DOHH2 (cell line): ENCODE data around the gene KPNA1.
A peak's percentile ranks its signal among the peaks of the same experiment; 100 is the strongest.

Experiments used
- H3F3A ChIP-seq: fragments of 200-600 bp; sonication (generic), shearing (Covaris generic); 2 replicates; pipeline ENCODE4 v1.6.0; 2016; ENCODE audit warnings: antibody characterized with exemption, mild to moderate bottlenecking; ENCODE audit not compliant: control insufficient read depth, insufficient read depth
- H3K27ac ChIP-seq: fragments of 200-600 bp; sonication (generic); 2 replicates; pipeline ENCODE4 v1.5.1; 2014; ENCODE audit warnings: low read depth, mild to moderate bottlenecking, low read length, moderate library complexity
- H3K27me3 ChIP-seq: fragments of 200-600 bp; sonication (generic); 2 replicates; pipeline ENCODE4 v1.6.1; 2014; ENCODE audit warnings: mild to moderate bottlenecking, low read length, mixed read lengths; ENCODE audit not compliant: control insufficient read depth
- H3K36me3 ChIP-seq: fragments of 200-600 bp; sonication (generic); 2 replicates; pipeline ENCODE4 v1.6.1; 2014; ENCODE audit warnings: mild to moderate bottlenecking, low read length, moderate library complexity, mixed read lengths; ENCODE audit not compliant: control insufficient read depth
- H3K4me1 ChIP-seq: fragments of 200-600 bp; sonication (generic); 2 replicates; pipeline ENCODE4 v1.6.1; 2014; ENCODE audit warnings: mild to moderate bottlenecking, low read length, mixed read lengths; ENCODE audit not compliant: control insufficient read depth
- H3K4me2 ChIP-seq: fragments of 200-600 bp; sonication (generic); 2 replicates; pipeline ENCODE4 v1.6.0; 2014; ENCODE audit warnings: mild to moderate bottlenecking, low read length, moderate library complexity
- H3K4me3 ChIP-seq: fragments of 200-600 bp; sonication (generic); 2 replicates; pipeline ENCODE4 v1.5.1; 2014; ENCODE audit warnings: mild to moderate bottlenecking, low read length, mixed read lengths
- H3K79me2 ChIP-seq: fragments of 200-600 bp; sonication (generic); 2 replicates; pipeline ENCODE4 v1.6.1; 2014; ENCODE audit warnings: mild to moderate bottlenecking, low read length, mixed read lengths; ENCODE audit not compliant: control insufficient read depth
- H3K9me2 ChIP-seq: fragments of 200-600 bp; sonication (generic); replicated peaks from 2 replicates; pipeline ENCODE4 v1.6.1; 2014; ENCODE audit warnings: mild to moderate bottlenecking, low read length, mixed read lengths; ENCODE audit not compliant: control insufficient read depth
- H3K9me3 ChIP-seq: fragments of 200-600 bp; sonication (generic); 2 replicates; pipeline ENCODE4 v1.6.1; 2014; ENCODE audit warnings: antibody characterized with exemption, low read length, mixed read lengths; ENCODE audit not compliant: control insufficient read depth, insufficient read depth
- H4K20me1 ChIP-seq: fragments of 200-600 bp; sonication (generic); 2 replicates; pipeline ENCODE4 v1.6.0; 2014; ENCODE audit warnings: low read depth, mild to moderate bottlenecking, antibody characterized with exemption, low read length, moderate library complexity; ENCODE audit not compliant: control insufficient read depth, insufficient read depth
- CTCF ChIP-seq: fragments of 200-600 bp; sonication (generic); IDR thresholded peaks from one replicate; pipeline ENCODE4 v1.5.1; 2014; ENCODE audit warnings: antibody characterized with exemption, mild to moderate bottlenecking, low read depth, low read length; ENCODE audit not compliant: poor library complexity, severe bottlenecking
- EZH2phosphoT487 ChIP-seq: fragments of 200-600 bp; sonication (generic); IDR thresholded peaks from 2 replicates; pipeline ENCODE4 v1.6.1; 2017; ENCODE audit warnings: borderline replicate concordance, mild to moderate bottlenecking, antibody characterized with exemption, low read length, moderate library complexity, mixed read lengths

KPNA1 gene

DNA sequence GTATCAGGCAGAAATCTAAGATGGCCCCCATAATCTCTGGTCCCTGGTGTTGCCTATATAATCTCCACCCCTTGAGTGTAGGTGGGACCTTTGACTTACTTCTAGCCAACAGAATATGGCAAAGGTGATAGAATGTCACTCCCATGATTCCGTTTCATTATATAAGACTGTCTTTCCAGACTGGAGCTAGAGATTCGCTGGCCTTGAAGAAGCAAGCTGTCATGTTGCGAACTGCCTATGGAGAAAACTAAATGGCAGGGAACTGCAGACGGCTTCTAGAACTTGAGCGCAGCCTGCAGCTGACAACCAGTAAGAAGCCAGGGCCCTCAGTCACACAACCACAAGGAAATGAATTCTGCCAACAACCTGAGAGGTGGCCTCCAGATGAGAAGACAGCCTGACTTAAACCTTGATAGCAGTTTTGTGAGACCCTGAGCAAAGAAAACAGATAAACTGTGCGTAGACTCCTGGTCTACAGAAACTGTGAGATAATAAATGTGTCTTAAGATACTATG lies 2.2 kb upstream of the KPNA1 start:
- H3K27ac ChIP-seq: no peak overlapping the region
- TF ChIP-seq EZH2phosphoT487: no peak
- no peak for TF ChIP-seq CTCF
- peaks cover 28% of the 10 kb centered on the region for H3K79me2 ChIP-seq

DNA sequence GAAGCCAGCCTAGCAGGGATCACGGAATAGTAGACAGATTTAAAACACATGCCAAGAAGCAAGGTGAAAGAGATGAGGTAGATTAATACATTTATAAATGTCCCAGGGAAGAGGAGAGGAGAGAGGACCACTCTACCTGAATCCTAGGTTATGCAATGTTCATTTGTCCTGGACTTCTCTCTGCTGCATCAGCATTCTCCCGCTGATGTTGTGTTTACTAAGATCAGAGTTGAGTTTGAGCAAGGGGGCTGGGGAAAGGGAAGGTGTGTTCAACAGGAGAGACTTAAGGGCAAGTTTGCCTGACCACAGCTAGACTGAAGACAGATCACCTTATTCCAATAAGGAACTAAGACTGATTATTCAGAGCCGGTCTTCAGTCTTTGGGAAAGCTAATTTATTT lies 1.1 kb upstream of the KPNA1 start:
- no peak for TF ChIP-seq EZH2phosphoT487
- no peak for TF ChIP-seq CTCF
- no peaks in the 10 kb centered on the region for H3K27me3 ChIP-seq
- peaks cover 23% of the 10 kb centered on the region; the same call in 1 of the 2 replicates for H4K20me1 ChIP-seq
- peaks cover 20% of the 10 kb centered on the region for H3K36me3 ChIP-seq
- H3K9me3 ChIP-seq: no peaks in the 10 kb centered on the region
- H3K79me2 ChIP-seq: peaks cover 38% of the 10 kb centered on the region
- no peak overlapping the region for H3K27ac ChIP-seq
- H3F3A ChIP-seq: 0 out of 2 replicates have a peak, but pooled peaks cover 3% of the 10 kb centered on the region
- no peaks in the 10 kb centered on the region for H3K9me2 ChIP-seq
- H3K4me2 ChIP-seq: no peak overlapping the region
- H3K4me3 ChIP-seq: no peak overlapping the region
- peaks cover 24% of the 10 kb centered on the region for H3K4me1 ChIP-seq

More for the DNA sequence above, 2.2 kb upstream of the KPNA1 start:
- H4K20me1 ChIP-seq: peaks cover 13% of the 10 kb centered on the region; the same call in 1 of the 2 replicates
- peaks cover 17% of the 10 kb centered on the region for H3K4me1 ChIP-seq
- H3F3A ChIP-seq: 0 out of 2 replicates have a peak, but pooled peaks cover 3% of the 10 kb centered on the region
- no peaks in the 10 kb centered on the region for H3K27me3 ChIP-seq
- H3K36me3 ChIP-seq: peaks cover 10% of the 10 kb centered on the region
- no peak overlapping the region for H3K4me2 ChIP-seq
- H3K4me3 ChIP-seq: no peak overlapping the region
- no peaks in the 10 kb centered on the region for H3K9me2 ChIP-seq
- no peaks in the 10 kb centered on the region for H3K9me3 ChIP-seq

GRCh38 chr3:122515020-122515468 lies 305 bp upstream of the KPNA1 start:
- Histone ChIP-seq H3K27ac (peak overlapping the region; percentile 67), H3K4me1 (peaks cover 27% of the 10 kb centered on the region), H3K9me3 (no peaks in the 10 kb centered on the region), H3F3A (0 out of 2 replicates have a peak, but pooled peaks cover 3% of the 10 kb centered on the region), H3K4me2 (peak overlapping the region; percentile 90), H3K36me3 (peaks cover 26% of the 10 kb centered on the region), H3K4me3 (peak overlapping the region; percentile 76), H3K79me2 (peaks cover 47% of the 10 kb centered on the region), H3K9me2 (no peaks in the 10 kb centered on the region), H3K27me3 (no peaks in the 10 kb centered on the region), H4K20me1 (peaks cover 30% of the 10 kb centered on the region)
- TF ChIP-seq CTCF (no peak), EZH2phosphoT487 (no peak)
